CD4-positive, alpha-beta T cell treated with Interleukin-4 for 4 hours (primary cell): ENCODE data around the gene MAGEA4.

Experiments used
- DNase-seq: peaks from one replicate; pipeline ENCODE4 v3.0.0-alpha.2; 2020

The MAGEA4 gene

DNA sequence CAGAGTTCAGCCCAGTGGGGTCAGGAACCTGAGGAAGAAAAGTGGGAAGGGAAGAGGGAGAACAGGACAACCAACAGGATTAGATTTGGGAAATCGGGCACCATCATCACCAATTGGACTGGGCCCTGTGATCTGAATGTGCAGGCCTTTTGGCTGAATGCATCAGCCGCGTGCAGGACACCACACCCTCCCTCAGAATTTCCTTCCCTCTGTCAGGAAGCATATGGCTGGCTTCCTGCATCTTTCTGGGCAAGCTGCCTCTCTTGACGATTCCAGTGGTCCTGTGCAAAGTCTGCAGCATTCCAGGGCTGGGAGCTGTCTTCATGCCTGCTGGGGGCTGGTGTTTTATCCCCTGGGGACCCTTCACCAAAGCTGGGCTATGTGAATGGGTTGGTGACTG lies 16.4 kb downstream of the MAGEA4 start:
- DNase-seq: no peak

DNA sequence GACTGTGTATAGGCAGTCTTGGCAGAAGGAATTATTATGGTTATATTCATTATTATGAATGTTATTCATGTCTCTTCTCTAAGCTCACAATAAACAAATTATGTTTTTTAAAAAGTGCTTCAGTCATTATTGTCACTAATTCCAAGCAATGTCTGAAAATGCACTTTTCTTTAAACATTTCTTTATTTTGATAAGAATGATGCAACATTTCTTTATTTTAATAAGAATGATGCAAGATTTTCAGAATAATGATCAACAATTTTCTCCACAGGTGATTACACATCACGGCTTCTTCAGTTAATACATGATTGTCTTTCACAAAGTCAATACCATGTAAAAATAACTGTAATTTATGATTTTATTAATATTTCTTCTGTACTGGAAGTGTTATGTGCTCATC lies 22.7 kb downstream of the MAGEA4 start:
- no peak for DNase-seq

DNA sequence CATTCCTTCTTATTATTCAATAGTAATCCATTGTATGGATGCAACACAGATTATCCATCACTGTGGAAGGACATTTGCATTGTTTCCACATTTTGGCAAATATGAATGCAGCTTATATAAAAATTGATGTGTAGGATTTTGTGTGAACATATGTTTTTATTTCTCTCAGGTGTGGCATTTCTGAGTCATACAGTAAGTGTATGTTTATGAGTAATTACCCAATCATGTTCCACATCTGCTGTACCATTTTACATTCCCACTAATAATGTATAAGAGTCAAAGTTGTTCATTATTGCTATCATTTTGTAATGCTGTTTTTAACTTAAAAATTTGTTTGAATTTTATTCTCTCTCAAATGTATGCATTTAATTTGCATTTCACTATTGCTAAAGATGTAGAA lies 25.5 kb downstream of the MAGEA4 start:
- DNase-seq: no peak

DNA sequence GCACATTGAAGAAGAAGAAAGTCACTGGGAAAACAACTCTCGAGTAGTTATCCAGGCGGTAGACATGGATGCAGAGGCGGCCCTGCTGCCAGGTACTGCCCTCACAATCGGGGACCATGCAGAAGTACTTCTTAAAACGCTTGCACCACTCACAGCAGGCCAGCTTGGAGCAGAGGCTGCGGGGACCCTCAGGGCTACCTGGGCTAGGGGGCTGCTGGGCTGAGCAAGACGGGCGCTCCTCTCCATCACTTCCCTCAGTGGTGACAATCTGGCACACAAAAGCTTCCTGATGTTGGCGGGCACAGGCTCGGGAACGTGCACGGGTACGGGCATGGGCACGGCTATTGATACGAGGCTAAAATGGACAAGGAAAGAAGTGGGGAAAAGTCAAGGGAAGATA lies 42.0 kb downstream of the MAGEA4 start:
- no peak for DNase-seq

DNA sequence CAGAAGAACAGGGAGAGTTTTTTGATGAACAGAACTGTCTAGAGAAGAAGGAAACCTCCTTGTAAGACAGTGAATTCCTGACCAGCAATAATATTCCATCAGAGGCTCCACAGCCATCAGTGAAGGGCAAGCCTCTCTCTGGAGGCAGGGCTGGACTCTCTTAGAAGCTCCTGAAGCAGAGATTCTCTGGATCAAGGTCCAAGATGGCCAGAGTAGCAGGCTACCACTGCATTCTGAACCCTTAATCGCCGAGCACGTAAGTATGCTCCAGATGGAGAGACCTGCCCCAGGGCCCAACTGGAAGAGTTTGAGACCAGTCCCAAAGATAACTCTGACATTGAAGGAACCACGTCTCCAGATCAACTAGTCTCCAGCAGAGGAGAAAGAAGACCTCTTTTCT lies 45.4 kb downstream of the MAGEA4 start:
- no peak for DNase-seq

DNA sequence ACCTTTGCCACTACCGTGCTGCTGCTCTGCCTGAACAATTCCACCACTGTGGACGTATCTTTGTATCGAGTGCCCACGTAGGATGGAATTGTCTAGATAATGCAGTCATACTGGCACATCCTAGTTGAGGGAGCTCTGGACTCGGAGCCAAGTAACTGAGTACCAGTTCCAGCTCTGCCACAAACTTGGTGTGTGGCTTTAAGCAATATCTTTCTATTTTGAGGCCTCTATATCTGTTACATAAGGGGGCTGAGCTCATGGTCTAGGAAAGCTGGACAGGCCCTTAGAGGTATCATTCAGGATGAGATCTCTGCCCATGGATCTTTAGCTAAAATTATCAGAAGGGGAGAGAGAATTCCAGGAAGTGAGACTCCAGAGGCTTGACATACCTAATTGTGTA lies 49.3 kb downstream of the MAGEA4 start:
- DNase-seq: no peak

DNA sequence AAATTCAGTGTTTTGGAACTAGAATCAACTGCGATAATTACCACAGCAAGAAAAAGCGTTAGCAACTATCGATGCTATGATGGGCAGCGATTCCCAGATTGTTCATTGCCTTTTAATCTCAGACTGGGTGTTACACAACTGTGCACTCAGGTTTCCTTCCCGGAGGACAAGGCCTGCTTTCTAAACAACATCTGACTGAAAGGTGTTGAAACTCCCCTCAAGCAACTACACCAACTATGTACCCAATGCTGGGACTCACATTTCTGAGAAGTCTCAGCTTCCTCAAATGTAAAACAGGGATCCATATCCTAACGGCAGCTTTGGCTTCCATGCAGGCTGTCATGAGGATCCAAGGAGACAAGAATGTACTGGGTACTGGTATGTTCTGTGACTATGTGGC lies 53.5 kb downstream of the MAGEA4 start:
- DNase-seq: no peak

DNA sequence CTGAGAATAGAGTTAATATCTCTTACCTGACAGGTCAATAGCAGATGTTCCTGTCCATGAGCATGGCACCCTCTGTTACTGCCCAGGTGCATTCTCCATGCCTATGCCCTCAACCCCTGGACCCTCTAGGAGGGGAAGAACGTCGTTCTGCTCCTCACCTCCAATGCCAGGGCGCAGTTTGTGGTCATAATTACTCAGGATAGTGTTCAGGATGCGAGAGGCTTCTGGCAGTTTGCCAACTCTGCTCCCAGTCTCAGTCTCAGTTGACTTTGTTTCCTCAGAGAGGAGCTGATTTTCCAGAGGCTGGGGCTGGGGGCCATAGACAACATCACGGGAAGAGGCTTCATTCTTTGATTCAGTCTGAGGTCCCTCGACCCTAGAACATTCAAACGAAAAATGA lies 57.3 kb downstream of the MAGEA4 start:
- DNase-seq: no peak

DNA sequence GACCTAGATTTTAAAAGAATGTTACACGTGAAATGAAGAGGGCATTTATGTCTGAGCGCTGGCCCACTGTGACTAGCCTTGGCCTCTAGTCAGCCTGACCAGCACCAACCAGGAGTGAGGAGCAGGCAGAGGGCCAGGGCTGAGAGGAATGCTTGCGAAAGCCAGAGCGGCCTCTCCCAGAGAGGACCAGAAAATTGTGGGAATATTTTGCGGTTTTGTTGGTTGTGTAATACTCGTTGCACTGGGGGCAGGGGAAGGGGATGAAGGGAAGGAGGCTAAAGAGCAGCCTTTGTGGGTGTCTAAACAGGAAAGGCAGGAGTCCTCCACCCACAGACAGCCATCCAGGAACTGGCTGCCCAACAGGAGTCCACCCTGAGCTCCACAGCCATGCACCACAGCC lies 58.0 kb downstream of the MAGEA4 start:
- DNase-seq: no peak

DNA sequence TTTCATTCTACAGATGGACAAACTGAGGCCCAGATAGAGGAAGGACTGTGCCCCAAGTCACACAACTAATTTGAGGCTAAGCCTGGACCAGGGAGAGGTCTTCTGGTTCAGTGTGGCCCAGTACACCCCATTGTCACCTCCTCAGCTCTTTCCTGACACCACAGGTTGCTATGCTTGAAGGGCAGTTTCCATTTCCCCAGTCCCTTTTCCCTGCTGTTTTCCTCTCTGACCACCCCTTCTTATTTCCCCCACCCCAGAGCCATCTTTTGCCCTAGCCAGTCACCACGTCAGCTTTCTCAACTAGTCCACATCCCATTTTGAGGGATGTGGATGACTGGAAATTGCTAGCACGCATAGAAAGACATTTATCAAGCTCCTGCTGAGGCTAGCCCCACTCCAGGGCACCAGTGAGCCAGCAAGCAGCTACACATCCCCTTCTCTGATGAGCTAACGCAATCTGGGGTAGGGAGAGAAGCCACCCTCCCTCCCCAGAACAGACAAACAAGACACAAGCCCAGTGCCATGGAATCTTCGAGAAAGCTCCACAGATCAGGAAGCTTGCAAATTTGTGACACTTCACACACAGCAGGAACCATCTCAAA lies 60.5 kb downstream of the MAGEA4 start:
- no peak for DNase-seq

DNA sequence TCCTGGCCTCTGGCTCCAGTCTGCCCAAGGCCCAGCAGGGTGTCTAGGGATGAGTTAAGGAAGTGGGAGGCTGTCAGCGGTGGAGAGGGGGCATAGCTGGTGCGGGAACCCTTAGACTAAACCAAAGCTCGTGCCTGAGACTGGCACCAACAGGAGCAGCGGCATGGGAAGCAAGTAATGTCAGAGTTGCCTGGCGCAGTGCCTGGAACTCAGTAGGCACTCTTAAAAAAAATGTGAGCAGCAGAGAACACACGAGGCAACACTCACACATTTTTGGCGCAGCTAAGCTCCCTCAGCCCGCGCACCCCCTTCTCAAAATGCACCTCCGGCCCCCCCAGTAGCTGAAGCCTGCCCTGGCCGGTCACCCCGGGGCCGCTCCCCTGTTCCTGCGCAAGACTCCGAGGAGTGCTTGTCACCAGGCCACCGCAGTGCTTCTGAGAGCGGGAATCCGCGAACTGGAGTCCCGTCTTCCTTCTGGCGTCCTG lies 61.2 kb downstream of the MAGEA4 start:
- no peak for DNase-seq
